ENCODE results near the gene NUP35. TPM values are rescaled to one million over a fixed set of nuclear protein-coding genes. Genes with fewer than 3 reads are reported as not detected.

The NUP35 gene
- total RNA-seq, 1 donor from 2014 or later = 25.1 TPM

DNA sequence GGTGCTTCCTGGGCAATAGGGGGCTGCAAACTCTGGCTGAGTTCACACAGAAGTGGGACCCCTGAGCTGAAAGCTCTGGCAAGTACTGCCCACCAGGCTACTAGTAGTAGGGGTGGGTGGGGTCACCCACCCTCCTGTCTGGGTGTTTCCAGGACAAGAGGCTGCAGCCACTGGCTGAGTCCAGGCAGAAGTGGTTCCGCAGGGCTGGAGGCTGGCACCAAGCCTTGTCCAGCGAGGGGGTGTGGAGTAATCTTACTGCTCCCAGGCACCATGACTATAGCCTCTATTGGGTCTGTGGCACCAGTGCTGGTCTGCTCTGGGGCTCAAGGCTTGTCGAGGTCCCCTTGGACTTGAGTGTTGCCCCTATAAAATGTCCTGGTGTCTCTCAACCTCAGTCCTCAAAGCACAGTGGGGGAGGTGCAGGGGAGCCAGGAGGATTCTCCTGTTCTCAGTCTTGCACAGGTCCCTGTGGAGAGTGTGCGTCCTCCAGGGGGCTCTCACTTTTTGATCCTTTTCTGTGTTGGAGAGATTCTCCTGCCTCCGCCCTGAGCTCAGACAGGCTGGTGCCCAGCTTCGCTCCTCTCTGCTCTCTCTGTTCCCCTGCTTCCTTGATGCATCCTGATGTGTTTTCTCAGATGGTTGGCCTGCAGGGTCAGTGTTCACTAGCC, 48.1 kb downstream of the NUP35 start:
- Mint-ChIP-seq H3K36me3 (ENCODE audit: low read depth) (peaks cover 41% of the 10 kb centered on the region), H3K27me3 (no peaks in the 10 kb centered on the region), H3K27ac (no peak overlapping the region), H3K4me1 (no peaks in the 10 kb centered on the region), H3K4me3 (no peak overlapping the region), H3K9me3 (peaks cover 16% of the 10 kb centered on the region)
- intact Hi-C loops (cut with micrococcal nuclease) = no loop called here
- DNase-seq (no peak), ATAC-seq (ENCODE audit: low read depth) (no peak)
- TF ChIP-seq, protein P1, sequence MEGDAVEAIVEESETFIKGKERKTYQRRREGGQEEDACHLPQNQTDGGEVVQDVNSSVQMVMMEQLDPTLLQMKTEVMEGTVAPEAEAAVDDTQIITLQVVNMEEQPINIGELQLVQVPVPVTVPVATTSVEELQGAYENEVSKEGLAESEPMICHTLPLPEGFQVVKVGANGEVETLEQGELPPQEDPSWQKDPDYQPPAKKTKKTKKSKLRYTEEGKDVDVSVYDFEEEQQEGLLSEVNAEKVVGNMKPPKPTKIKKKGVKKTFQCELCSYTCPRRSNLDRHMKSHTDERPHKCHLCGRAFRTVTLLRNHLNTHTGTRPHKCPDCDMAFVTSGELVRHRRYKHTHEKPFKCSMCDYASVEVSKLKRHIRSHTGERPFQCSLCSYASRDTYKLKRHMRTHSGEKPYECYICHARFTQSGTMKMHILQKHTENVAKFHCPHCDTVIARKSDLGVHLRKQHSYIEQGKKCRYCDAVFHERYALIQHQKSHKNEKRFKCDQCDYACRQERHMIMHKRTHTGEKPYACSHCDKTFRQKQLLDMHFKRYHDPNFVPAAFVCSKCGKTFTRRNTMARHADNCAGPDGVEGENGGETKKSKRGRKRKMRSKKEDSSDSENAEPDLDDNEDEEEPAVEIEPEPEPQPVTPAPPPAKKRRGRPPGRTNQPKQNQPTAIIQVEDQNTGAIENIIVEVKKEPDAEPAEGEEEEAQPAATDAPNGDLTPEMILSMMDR (IDR thresholded peaks at IDR 0.05) = no peak
- POLR2A ChIA-PET = no interaction called here
- CTCF ChIA-PET = no interaction called here

DNA sequence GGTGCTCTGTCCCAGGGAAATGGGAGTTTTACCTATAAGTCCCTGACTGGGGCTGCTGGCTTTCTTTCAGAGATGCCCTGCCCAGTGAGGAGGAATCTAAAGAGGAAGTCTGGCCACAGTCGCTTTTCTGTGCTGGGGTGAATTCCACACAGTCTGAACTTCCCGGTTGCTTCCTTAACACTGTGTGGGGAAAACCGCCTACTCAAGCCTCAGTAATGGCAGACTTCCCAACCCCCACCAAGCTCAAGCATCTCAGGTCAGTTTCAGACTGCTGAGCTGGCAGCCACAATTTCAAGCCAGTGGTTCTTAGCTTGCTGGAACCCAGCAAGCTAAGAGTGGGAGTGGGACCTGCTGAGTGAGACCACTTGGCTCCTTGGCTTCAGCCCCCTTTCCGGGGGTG, 54.9 kb downstream of the NUP35 start:
- H3K4me1 Mint-ChIP-seq = no peaks in the 10 kb centered on the region
- DNase-seq = no peak
- H3K27me3 Mint-ChIP-seq = no peaks in the 10 kb centered on the region
- peaks cover 73% of the 10 kb centered on the region for H3K36me3 Mint-ChIP-seq (ENCODE audit: low read depth)
- no peak overlapping the region for H3K4me3 Mint-ChIP-seq
- TF ChIP-seq, protein P1 (IDR thresholded peaks at IDR 0.05) = no peak
- intact Hi-C loops (cut with micrococcal nuclease) = no loop called here
- CTCF ChIA-PET = no interaction called here
- ATAC-seq (ENCODE audit: low read depth) = no peak
- POLR2A ChIA-PET = no interaction called here
- peaks cover 31% of the 10 kb centered on the region for H3K9me3 Mint-ChIP-seq
- H3K27ac Mint-ChIP-seq = no peak overlapping the region

DNA sequence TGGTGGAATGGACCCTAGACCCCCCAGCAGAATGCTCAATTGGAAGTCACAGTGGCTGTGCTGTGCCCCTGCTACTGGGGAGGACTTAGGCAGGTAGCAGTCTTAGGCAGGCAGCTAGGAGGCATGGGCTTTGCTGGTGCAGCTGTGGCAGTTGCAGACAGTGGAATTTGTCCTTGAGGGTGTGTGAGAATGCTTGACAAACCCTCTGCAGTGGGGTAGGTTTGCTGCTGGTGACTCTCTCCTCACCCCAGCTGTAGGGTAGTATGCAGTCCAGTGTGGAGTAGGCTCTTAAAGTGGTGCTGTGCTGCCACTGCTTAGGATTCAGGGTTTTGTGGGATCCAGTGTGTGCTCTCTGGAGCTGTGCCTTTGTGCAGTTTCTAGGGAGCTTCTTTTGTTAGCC, 61.3 kb downstream of the NUP35 start:
- H3K27ac Mint-ChIP-seq = no peak overlapping the region
- ChIA-PET POLR2A (no interaction called here), CTCF (no interaction called here)
- intact Hi-C loops (cut with micrococcal nuclease) = no loop called here
- H3K4me3 Mint-ChIP-seq = no peak overlapping the region
- H3K36me3 Mint-ChIP-seq (ENCODE audit: low read depth) = peaks cover 89% of the 10 kb centered on the region
- DNase-seq (no peak), ATAC-seq (ENCODE audit: low read depth) (no peak)
- TF ChIP-seq, protein P1 (IDR thresholded peaks at IDR 0.05) = no peak
- H3K9me3 Mint-ChIP-seq = peaks cover 14% of the 10 kb centered on the region
- no peaks in the 10 kb centered on the region for H3K27me3 Mint-ChIP-seq
- H3K4me1 Mint-ChIP-seq = no peaks in the 10 kb centered on the region

DNA sequence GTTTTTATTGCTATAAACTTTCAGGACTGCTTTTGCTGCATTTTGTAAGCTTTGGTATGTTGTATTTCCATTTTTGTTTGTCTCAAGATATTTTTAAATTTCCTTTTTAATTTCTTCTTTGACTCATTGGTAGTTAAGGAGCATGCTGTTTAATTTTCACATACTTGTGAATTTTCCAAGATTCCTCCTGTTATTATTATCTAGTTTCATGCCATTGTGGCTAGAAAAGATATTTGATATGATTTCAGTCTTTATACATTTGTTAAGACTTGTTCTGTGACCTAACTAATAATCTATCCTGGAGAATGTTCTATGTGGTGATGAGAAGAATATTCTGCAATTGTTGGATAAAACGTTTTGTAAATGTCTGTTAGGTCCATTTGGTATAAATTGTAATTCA, 62.1 kb downstream of the NUP35 start:
- ATAC-seq (ENCODE audit: low read depth) (no peak), DNase-seq (no peak)
- Mint-ChIP-seq H3K27me3 (no peaks in the 10 kb centered on the region), H3K4me1 (no peaks in the 10 kb centered on the region), H3K27ac (no peak overlapping the region), H3K9me3 (peaks cover 13% of the 10 kb centered on the region), H3K36me3 (ENCODE audit: low read depth) (peaks cover 86% of the 10 kb centered on the region), H3K4me3 (no peak overlapping the region)
- ChIA-PET POLR2A (no interaction called here), CTCF (no interaction called here)
- TF ChIP-seq, protein P1 (IDR thresholded peaks at IDR 0.05) = no peak
- intact Hi-C loops (cut with micrococcal nuclease) = no loop called here

DNA sequence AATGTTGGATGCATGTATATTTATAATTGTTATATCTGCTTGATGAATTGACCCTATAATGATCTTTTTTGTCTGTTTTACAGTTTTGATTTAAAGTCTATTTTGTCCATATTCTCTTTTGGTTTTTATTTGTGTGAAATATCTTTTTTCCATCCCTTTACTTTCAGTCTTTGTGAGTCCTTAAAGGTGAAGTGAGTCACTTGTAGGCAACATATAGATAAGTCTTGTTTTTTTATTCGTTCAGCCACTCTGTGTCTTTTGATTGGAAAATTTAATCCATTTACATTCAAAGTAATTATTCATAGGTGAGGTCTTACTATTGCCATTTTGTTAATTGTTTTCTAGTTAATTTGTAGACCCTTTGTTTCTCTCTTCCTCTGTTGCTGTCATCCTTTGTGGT, 62.5 kb downstream of the NUP35 start:
- Mint-ChIP-seq H3K4me1 (no peaks in the 10 kb centered on the region), H3K36me3 (ENCODE audit: low read depth) (peaks cover 88% of the 10 kb centered on the region), H3K4me3 (no peak overlapping the region), H3K27me3 (no peaks in the 10 kb centered on the region), H3K27ac (no peak overlapping the region), H3K9me3 (peaks cover 10% of the 10 kb centered on the region)
- POLR2A ChIA-PET = no interaction called here
- CTCF ChIA-PET = no interaction called here
- ATAC-seq (ENCODE audit: low read depth) = no peak
- DNase-seq = no peak
- intact Hi-C loops (cut with micrococcal nuclease) = no loop called here
- TF ChIP-seq, protein P1 (IDR thresholded peaks at IDR 0.05) = no peak
